H1 (cell line): ENCODE data around the gene MAPK8. TPM values are rescaled to one million over a fixed set of nuclear protein-coding genes. Genes with fewer than 3 reads are reported as not detected.

Experiments used
- CTCF ChIA-PET: fragments of 300-600 bp; sonication (Branson Sonifier 250); formaldehyde crosslinking; loops from one replicate; lab custom pipeline; 2021; ENCODE audit not compliant: partially characterized antibody; lab: Charles Lee
- POLR2A ChIA-PET: fragments of 300-600 bp; sonication (Branson Sonifier 250); formaldehyde crosslinking; loops from one replicate; lab custom pipeline; 2021; ENCODE audit warnings: inconsistent platforms; ENCODE audit not compliant: partially characterized antibody; lab: Charles Lee
- DNase-seq, 2 experiments: peaks; one replicate each; pipeline versions ENCODE4 v3.0.0 to v3.0.0-alpha.2; 2010 to 2022; ENCODE audit warnings: low spot score in 2 of 2, low read depth in 1 of 2, mixed read lengths in 1 of 2
- FAIRE-seq: peaks from 2 replicates; lab custom pipeline; 2011; peaks lifted over from hg19 to GRCh38; lab: Jason Lieb, UNC
- H2AFZ ChIP-seq: 2 replicates; pipeline ENCODE4 v1.8.1; 2012; ENCODE audit warnings: low read length, inconsistent platforms
- H2AK5ac ChIP-seq: 2 replicates; pipeline ENCODE4 v1.6.1; 2013; ENCODE audit warnings: low read depth, low read length
- H2BK120ac ChIP-seq: replicated peaks from 2 replicates; pipeline ENCODE3; 2013; ENCODE audit warnings: low read depth, low read length, inconsistent platforms
- H2BK12ac ChIP-seq: 2 replicates; pipeline ENCODE4 v1.6.1; 2013; ENCODE audit warnings: low read depth, low read length
- H2BK15ac ChIP-seq: 2 replicates; pipeline ENCODE4 v1.6.1; 2013; ENCODE audit warnings: low read length
- H2BK20ac ChIP-seq: 2 replicates; pipeline ENCODE4 v1.6.1; 2013; ENCODE audit warnings: low read length
- H2BK5ac ChIP-seq: 2 replicates; pipeline ENCODE4 v1.6.1; 2013; ENCODE audit warnings: low read depth, low read length
- H3K14ac ChIP-seq: 2 replicates; pipeline ENCODE4 v1.6.1; 2013; ENCODE audit warnings: inconsistent platforms; ENCODE audit not compliant: insufficient read length
- H3K18ac ChIP-seq: 2 replicates; pipeline ENCODE4 v1.6.1; 2013; ENCODE audit warnings: low read length; ENCODE audit errors: extremely low read depth
- H3K23ac ChIP-seq: 2 replicates; pipeline ENCODE4 v1.6.1; 2013; ENCODE audit warnings: inconsistent platforms; ENCODE audit not compliant: insufficient read length
- H3K23me2 ChIP-seq: 2 replicates; pipeline ENCODE4 v1.6.1; 2013; ENCODE audit warnings: low read depth, low read length
- H3K27ac ChIP-seq: 2 replicates; pipeline ENCODE4 v1.6.1; 2011; ENCODE audit warnings: low read depth, low read length, inconsistent platforms
- H3K27me3 ChIP-seq, 4 experiments: replicated peaks in 1 of 4; 1 replicate in 1 of 4; 2 replicates in 3 of 4; pipeline versions ENCODE4 v1.6.1 to v1.8.1; 2011 to 2013; ENCODE audit warnings: low read length in 3 of 4, mild to moderate bottlenecking in 3 of 4, inconsistent platforms in 2 of 4, mixed read lengths in 2 of 4, moderate library complexity in 1 of 4; ENCODE audit not compliant: control insufficient read depth in 3 of 4, insufficient read depth in 3 of 4; ENCODE audit errors: extremely low read depth in 1 of 4
- H3K36me3 ChIP-seq, 4 experiments: 2 replicates each; pipeline versions ENCODE4 v1.6.1 to v1.8.1; 2011 to 2013; ENCODE audit warnings: mild to moderate bottlenecking in 4 of 4, low read length in 3 of 4, moderate library complexity in 2 of 4, control low read depth in 1 of 4, inconsistent platforms in 1 of 4; ENCODE audit not compliant: insufficient read depth in 4 of 4, control insufficient read depth in 2 of 4
- H3K4ac ChIP-seq: replicated peaks from 2 replicates; pipeline ENCODE3; 2013; ENCODE audit warnings: low read length, low read depth, mixed read lengths, inconsistent platforms; ENCODE audit not compliant: insufficient read length
- H3K4me1 ChIP-seq, 4 experiments: replicated peaks in 1 of 4; 1 replicate in 1 of 4; 2 replicates in 3 of 4; pipeline versions ENCODE4 v1.6.1 to v1.8.1; 2011 to 2013; ENCODE audit warnings: low read length in 3 of 4, inconsistent platforms in 2 of 4, mixed read lengths in 1 of 4; ENCODE audit not compliant: insufficient read depth in 4 of 4, control insufficient read depth in 3 of 4
- H3K4me2 ChIP-seq, 2 experiments: 2 replicates each; pipeline versions ENCODE4 v1.6.1 to v1.8.1; 2011 to 2013; ENCODE audit warnings: low read depth in 2 of 2, low read length in 2 of 2, control low read depth in 1 of 2, inconsistent platforms in 1 of 2, mild to moderate bottlenecking in 1 of 2; ENCODE audit not compliant: insufficient read depth in 1 of 2
- H3K4me3 ChIP-seq, 4 experiments: fragments of 200-600, 300-600 bp in 1 of 4; sonication (generic), shearing (Covaris generic), sonication (Bioruptor Twin) in 1 of 4; 2 replicates each; pipeline versions ENCODE4 v1.5.1 to v1.8.1; 2011 to 2016; ENCODE audit warnings: low read length in 4 of 4, low read depth in 3 of 4, control low read depth in 2 of 4, inconsistent platforms in 2 of 4, mild to moderate bottlenecking in 2 of 4, mixed read lengths in 1 of 4, moderate library complexity in 1 of 4; ENCODE audit not compliant: insufficient read depth in 2 of 4; ENCODE audit errors: extremely low read depth in 1 of 4
- H3K56ac ChIP-seq: replicated peaks from 2 replicates; pipeline ENCODE3; 2013; ENCODE audit warnings: low read depth, mild to moderate bottlenecking, mixed read lengths, low read length, inconsistent platforms; ENCODE audit not compliant: insufficient read length
- H3K79me1 ChIP-seq: 2 replicates; pipeline ENCODE4 v1.6.1; 2013; ENCODE audit warnings: low read depth, low read length, control low read depth
- H3K79me2 ChIP-seq, 2 experiments: 2 replicates each; pipeline versions ENCODE4 v1.6.1 to v1.8.1; 2012 to 2013; ENCODE audit warnings: low read length in 2 of 2, mild to moderate bottlenecking in 2 of 2, inconsistent platforms in 1 of 2; ENCODE audit not compliant: insufficient read depth in 2 of 2, control insufficient read depth in 1 of 2
- H3K9ac ChIP-seq, 4 experiments: replicated peaks in 1 of 4; 1 replicate in 1 of 4; 2 replicates in 3 of 4; pipeline versions ENCODE4 v1.6.1 to v1.8.1; 2011 to 2013; ENCODE audit warnings: low read depth in 3 of 4, low read length in 3 of 4, control low read depth in 2 of 4, mild to moderate bottlenecking in 2 of 4, moderate library complexity in 2 of 4, inconsistent platforms in 1 of 4; ENCODE audit errors: extremely low read depth in 1 of 4
- H3K9me3 ChIP-seq, 2 experiments: 2 replicates each; pipeline versions ENCODE4 v1.6.1 to v1.8.1; 2012 to 2013; ENCODE audit warnings: mild to moderate bottlenecking in 2 of 2, moderate library complexity in 2 of 2, control low read depth in 1 of 2, inconsistent platforms in 1 of 2, low read depth in 1 of 2, low read length in 1 of 2, mixed read lengths in 1 of 2; ENCODE audit not compliant: insufficient read depth in 2 of 2
- H4K20me1 ChIP-seq, 2 experiments: replicated peaks in 1 of 2; 2 replicates each; pipeline versions ENCODE3 to v1.8.1; 2011 to 2013; ENCODE audit warnings: inconsistent platforms in 2 of 2, low read length in 2 of 2, mild to moderate bottlenecking in 1 of 2; ENCODE audit not compliant: insufficient read depth in 2 of 2, control insufficient read depth in 1 of 2
- H4K5ac ChIP-seq: 2 replicates; pipeline ENCODE4 v1.6.1; 2013; ENCODE audit warnings: low read length, low read depth, mixed read lengths, inconsistent platforms; ENCODE audit not compliant: insufficient read length
- H4K8ac ChIP-seq: 2 replicates; pipeline ENCODE4 v1.8.0; 2013; ENCODE audit warnings: mild to moderate bottlenecking, moderate library complexity, low read length, inconsistent platforms; ENCODE audit not compliant: insufficient read depth; ENCODE audit errors: extremely low read depth
- H4K91ac ChIP-seq: replicated peaks from 2 replicates; pipeline ENCODE3; 2013; ENCODE audit warnings: low read length, mixed read lengths, inconsistent platforms; ENCODE audit not compliant: insufficient read length
- BCL11A ChIP-seq, 2 experiments: IDR thresholded peaks; one replicate each; pipeline ENCODE4 v1.6.1; 2011; ENCODE audit warnings: low read depth in 2 of 2, low read length in 2 of 2, mild to moderate bottlenecking in 2 of 2
- CBX5 ChIP-seq: fragments of 300-800, 300-1000 bp; sonication (generic); IDR thresholded peaks from 2 replicates; pipeline ENCODE4 v1.7.1; 2016; ENCODE audit warnings: antibody characterized with exemption, low read length, low read depth
- CTBP2 ChIP-seq: IDR thresholded peaks from 2 replicates; pipeline ENCODE4 v1.7.0; 2011; ENCODE audit warnings: borderline replicate concordance, mild to moderate bottlenecking, moderate library complexity, mixed read lengths, low read length; ENCODE audit not compliant: insufficient read depth, insufficient read length
- EZH2 ChIP-seq: fragments of 200-600 bp; sonication (generic); IDR thresholded peaks from 2 replicates; pipeline ENCODE4 v1.7.1; 2012; ENCODE audit warnings: low read depth, mild to moderate bottlenecking, moderate library complexity, low read length, inconsistent platforms; ENCODE audit not compliant: severe bottlenecking
- HDAC2 ChIP-seq, 2 experiments: fragments of 300-600 bp in 1 of 2; sonication (generic) in 1 of 2; IDR thresholded peaks; 2 replicates each; pipeline ENCODE4 v1.6.1; 2011 to 2012; ENCODE audit warnings: low read depth in 2 of 2, low read length in 2 of 2, mild to moderate bottlenecking in 2 of 2, moderate library complexity in 2 of 2, borderline replicate concordance in 1 of 2, inconsistent platforms in 1 of 2
- KDM4A ChIP-seq: IDR thresholded peaks from one replicate; pipeline ENCODE4 v1.7.1; 2012; ENCODE audit warnings: low read depth, mild to moderate bottlenecking, moderate library complexity, low read length, inconsistent platforms; ENCODE audit not compliant: severe bottlenecking
- MAX ChIP-seq: IDR thresholded peaks from 2 replicates; pipeline ENCODE4 v1.6.1; 2012; ENCODE audit warnings: inconsistent platforms
- POLR2AphosphoS5 ChIP-seq: IDR thresholded peaks from 2 replicates; pipeline ENCODE4 v1.6.1; 2011; ENCODE audit warnings: low read depth, low read length
- POU5F1 ChIP-seq: IDR thresholded peaks from 2 replicates; pipeline ENCODE4 v1.6.1; 2011; ENCODE audit warnings: low read depth, mild to moderate bottlenecking, low read length, moderate library complexity
- RFX5 ChIP-seq: IDR thresholded peaks from 2 replicates; pipeline ENCODE4 v1.6.1; 2011; ENCODE audit warnings: low read depth, low read length, improper control_type of control experiment, borderline replicate concordance
- SIX5 ChIP-seq: IDR thresholded peaks from 2 replicates; pipeline ENCODE4 v1.6.1; 2011; ENCODE audit warnings: mild to moderate bottlenecking, low read depth, low read length
- SP1 ChIP-seq: IDR thresholded peaks from 2 replicates; pipeline ENCODE4 v1.6.1; 2011; ENCODE audit warnings: low read depth, low read length
- TCF12 ChIP-seq: IDR thresholded peaks from 2 replicates; pipeline ENCODE4 v1.6.1; 2011; ENCODE audit warnings: low read depth, mild to moderate bottlenecking, low read length
- WGBS, 2 experiments: shearing (Covaris generic) in 1 of 2; methylation state at CpG; one replicate each; pipeline versions ENCODE4 v1.1.6 to v1.1.7; 2013 to 2015; ENCODE audit warnings: low lambda C conversion rate in 2 of 2, mixed read lengths in 2 of 2, inconsistent platforms in 1 of 2, low coverage in 1 of 2, missing lambda C conversion rate in 1 of 2; ENCODE audit not compliant: insufficient replicate concordance in 2 of 2, insufficient coverage in 1 of 2, insufficient read length in 1 of 2; ENCODE audit errors: extremely low coverage in 1 of 2, missing lambda C conversion rate in 1 of 2; 5-methylcytosine and 5-hydroxymethylcytosine counted together
- polyA plus RNA-seq, 7 experiments: library from polyadenylated mRNA; depleted of rRNA in 3 of 7; stranded (reverse) in 5 of 7; unstranded in 2 of 7; fragments of >200 nt in 5 of 7; fragments of 200-250 nt in 2 of 7; gene quantifications; 1 replicate in 5 of 7; 2 replicates in 1 of 7; 4 replicates in 1 of 7; pipeline versions ENCODE4 v1.2.1 to v1.2.3, GENCODE V29; 2011 to 2013; ENCODE audit warnings: missing spikeins in 2 of 7, mixed read lengths in 2 of 7
- total RNA-seq: library from RNA; stranded (reverse); fragmentation: NEBNext Ultra II Directional; extraction: Animal tissue kit (Norgen Biotek cat#: 25700); gene quantifications from 2 replicates; pipeline ENCODE4 v1.2.1, GENCODE V29; 2021

Gene MAPK8
- total and polyA plus RNA-seq, 2 of the 8 experiments (the other 6 are each of a cell fraction or from before 2014, with no cell fraction given), result 23.3 to 71.3 TPM

GRCh38 chr10:48343106-48343505, 36.6 kb downstream of the MAPK8 start:
- Histone ChIP-seq H3K56ac (no peak overlapping the region), H3K4me1 (peaks cover 0 to 3% (median 0%) of the 10 kb centered on the region in 4 experiments; a peak in 1 of 7 replicates), H3K4ac (no peak overlapping the region), H3K27ac (no peak overlapping the region), H2BK12ac (no peak overlapping the region), H3K4me2 (no peak overlapping the region), H2BK120ac (no peak overlapping the region), H3K18ac (no peak overlapping the region), H3K27me3 (no peaks in the 10 kb centered on the region), H3K14ac (no peak overlapping the region), H3K4me3 (no peak overlapping the region), H3K79me1 (peaks cover 5% of the 10 kb centered on the region; the same call in 1 of the 2 replicates), H3K23ac (no peak overlapping the region), H3K79me2 (peaks cover 0 to 52% of the 10 kb centered on the region in 2 experiments; a peak in 2 of 4 replicates), H2BK15ac (no peak overlapping the region), H4K5ac (no peak overlapping the region), H2AFZ (no peak overlapping the region), H2BK20ac (no peak overlapping the region), H2BK5ac (no peak overlapping the region), H4K91ac (no peak overlapping the region), H2AK5ac (no peak overlapping the region), H4K8ac (no peak overlapping the region), H3K9me3 (peaks cover 3 to 4% of the 10 kb centered on the region in 2 experiments; a peak in 2 of 4 replicates), H3K9ac (no peak overlapping the region), H3K23me2 (no peaks in the 10 kb centered on the region), H3K36me3 (no peaks in the 10 kb centered on the region), H4K20me1 (peaks cover 0 to 6% of the 10 kb centered on the region in 2 experiments)
- ChIA-PET CTCF (interaction anchor here (1.3 to 1.4 kb wide), 2 partner anchors 28 to 41 kb away, joined by 4 read pairs; no protein-coding TSS in a partner anchor), POLR2A (interaction anchor here (1.3 kb wide), 1 partner anchor 33 kb away, joined by 3 read pairs; no protein-coding TSS in a partner anchor)
- WGBS, 2 experiments, result 79% methylated on average over 2 of the region's 2 CpGs; no CpG with 5 or more reads in 1 of the 2 experiments
- DNase-seq (no peak), FAIRE-seq (no peak)
- TF ChIP-seq RFX5 (no peak), POU5F1 (no peak), CBX5 (no peak), KDM4A (no peak), SP1 (no peak), MAX (no peak), TCF12 (no peak), EZH2 (no peak), SIX5 (no peak), CTBP2 (no peak), HDAC2 (IDR thresholded peaks at IDR 0.05; ENCODE audit: borderline replicate concordance in 1 of 2, low read depth in 2 of 2, low read length in 2 of 2) (no peak), BCL11A (IDR thresholded peaks at IDR 0.05; ENCODE audit: low read depth in 2 of 2, low read length in 2 of 2) (no peak), POLR2AphosphoS5 (no peak)
